ENCODE measurements around the gene MDFI. TPM values are rescaled to one million over a fixed set of nuclear protein-coding genes. Genes with fewer than 3 reads are reported as not detected.

MDFI gene
- total RNA-seq, 1 experiment from 2014 or later: not detected

DNA sequence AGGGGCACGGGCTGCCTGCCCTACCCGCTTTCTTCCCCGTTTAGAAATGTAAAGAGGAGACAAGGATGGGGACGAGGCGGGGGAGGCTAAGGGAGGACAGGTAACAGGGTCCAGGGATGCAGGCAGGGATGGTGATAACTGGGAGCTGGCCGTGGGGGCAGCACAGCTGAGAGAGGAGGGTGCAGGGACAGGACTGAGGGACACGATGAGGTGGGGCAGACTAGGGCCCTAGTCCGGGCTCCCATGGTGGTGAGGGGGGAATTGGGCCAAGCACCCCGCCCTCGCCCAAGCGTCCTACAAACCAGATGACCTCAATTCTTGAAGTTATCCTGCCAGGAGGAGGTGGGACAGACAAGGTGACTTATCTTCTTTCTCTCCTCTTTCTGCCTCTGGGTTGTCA is 44.4 kb upstream of the MDFI start:
- H3K9me3 ChIP-seq: no peaks in the 10 kb centered on the region
- H3K27me3 Mint-ChIP-seq (ENCODE audit: insufficient read depth, unreplicated experiment): no peaks in the 10 kb centered on the region
- H3K36me3 Mint-ChIP-seq (ENCODE audit: insufficient read depth, unreplicated experiment): peaks cover 89% of the 10 kb centered on the region
- peaks cover 22% of the 10 kb centered on the region for H3K36me3 ChIP-seq (ENCODE audit: control insufficient read depth, insufficient read depth, low read length)
- ChIA-PET POLR2A (no interaction called here), CTCF (interaction anchor here (0.6 kb wide), 1 partner anchor 90 kb away, joined by 3 read pairs; no protein-coding TSS in a partner anchor)
- H3K4me3 Mint-ChIP-seq (ENCODE audit: unreplicated experiment): no peak overlapping the region
- no peaks in the 10 kb centered on the region for H3K4me1 ChIP-seq
- BruUV-seq (replicated peaks): no TSS peak
- H3K27ac Mint-ChIP-seq (ENCODE audit: unreplicated experiment): no peak overlapping the region
- no peak overlapping the region for H3K4me3 ChIP-seq (ENCODE audit: low read depth, low read length)
- no peaks in the 10 kb centered on the region for H3K9me3 Mint-ChIP-seq (ENCODE audit: unreplicated experiment)
- TF ChIP-seq, protein P1, sequence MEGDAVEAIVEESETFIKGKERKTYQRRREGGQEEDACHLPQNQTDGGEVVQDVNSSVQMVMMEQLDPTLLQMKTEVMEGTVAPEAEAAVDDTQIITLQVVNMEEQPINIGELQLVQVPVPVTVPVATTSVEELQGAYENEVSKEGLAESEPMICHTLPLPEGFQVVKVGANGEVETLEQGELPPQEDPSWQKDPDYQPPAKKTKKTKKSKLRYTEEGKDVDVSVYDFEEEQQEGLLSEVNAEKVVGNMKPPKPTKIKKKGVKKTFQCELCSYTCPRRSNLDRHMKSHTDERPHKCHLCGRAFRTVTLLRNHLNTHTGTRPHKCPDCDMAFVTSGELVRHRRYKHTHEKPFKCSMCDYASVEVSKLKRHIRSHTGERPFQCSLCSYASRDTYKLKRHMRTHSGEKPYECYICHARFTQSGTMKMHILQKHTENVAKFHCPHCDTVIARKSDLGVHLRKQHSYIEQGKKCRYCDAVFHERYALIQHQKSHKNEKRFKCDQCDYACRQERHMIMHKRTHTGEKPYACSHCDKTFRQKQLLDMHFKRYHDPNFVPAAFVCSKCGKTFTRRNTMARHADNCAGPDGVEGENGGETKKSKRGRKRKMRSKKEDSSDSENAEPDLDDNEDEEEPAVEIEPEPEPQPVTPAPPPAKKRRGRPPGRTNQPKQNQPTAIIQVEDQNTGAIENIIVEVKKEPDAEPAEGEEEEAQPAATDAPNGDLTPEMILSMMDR (IDR thresholded peaks at IDR 0.05; ENCODE audit: insufficient read depth in 1 of 2, low read depth in 1 of 2, low read length in 1 of 2, severe bottlenecking in 1 of 2, unreplicated experiment in 1 of 2): no peak
- DNase-seq: no peak
- H3K4me1 Mint-ChIP-seq (ENCODE audit: low read depth, unreplicated experiment): peaks cover 24% of the 10 kb centered on the region
- intact Hi-C loops (cut with micrococcal nuclease; ENCODE audit: unreplicated experiment): loop anchor here (2.0 kb wide), 1 partner anchor 225 kb away; no protein-coding TSS in a partner anchor
- no peaks in the 10 kb centered on the region for H3K27me3 ChIP-seq (replicated peaks; ENCODE audit: control insufficient read depth, insufficient read depth, low read length)

DNA sequence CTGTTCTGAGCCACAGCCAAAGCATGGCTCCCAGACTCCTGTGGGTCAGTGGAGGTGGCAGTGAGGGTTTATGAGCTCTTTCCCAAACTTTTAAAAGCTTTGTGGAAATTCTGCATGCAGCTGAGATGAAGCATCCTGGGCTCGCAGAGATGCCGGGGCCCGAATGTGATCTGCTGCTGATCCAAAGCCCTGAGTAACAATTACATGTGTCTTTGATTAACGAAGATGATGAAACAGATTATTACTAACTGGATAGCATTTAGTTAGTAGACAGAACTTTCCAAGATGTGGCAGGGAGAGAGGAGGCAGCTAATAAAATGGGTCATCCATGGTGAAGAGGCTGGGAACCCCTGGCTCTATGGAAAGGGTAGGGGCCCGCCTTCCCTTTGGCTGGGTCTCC is 43.9 kb upstream of the MDFI start:
- H3K9me3 Mint-ChIP-seq (ENCODE audit: unreplicated experiment): no peaks in the 10 kb centered on the region
- H3K4me1 Mint-ChIP-seq (ENCODE audit: low read depth, unreplicated experiment): peaks cover 24% of the 10 kb centered on the region
- POLR2A ChIA-PET: no interaction called here
- intact Hi-C loops (cut with micrococcal nuclease; ENCODE audit: unreplicated experiment): no loop called here
- no peaks in the 10 kb centered on the region for H3K27me3 Mint-ChIP-seq (ENCODE audit: insufficient read depth, unreplicated experiment)
- H3K36me3 Mint-ChIP-seq (ENCODE audit: insufficient read depth, unreplicated experiment): peaks cover 92% of the 10 kb centered on the region
- Histone ChIP-seq H3K4me1 (no peaks in the 10 kb centered on the region), H3K27me3 (replicated peaks; ENCODE audit: control insufficient read depth, insufficient read depth, low read length) (no peaks in the 10 kb centered on the region), H3K9me3 (no peaks in the 10 kb centered on the region), H3K4me3 (ENCODE audit: low read depth, low read length) (no peak overlapping the region), H3K36me3 (ENCODE audit: control insufficient read depth, insufficient read depth, low read length) (peaks cover 19% of the 10 kb centered on the region)
- H3K4me3 Mint-ChIP-seq (ENCODE audit: unreplicated experiment): no peak overlapping the region
- CTCF ChIA-PET: interaction anchor here (0.6 kb wide), 2 partner anchors 88 to 89 kb away, joined by 3 to 4 read pairs; no protein-coding TSS in a partner anchor
- no TSS peak for BruUV-seq (replicated peaks)
- TF ChIP-seq, protein P1 (IDR thresholded peaks at IDR 0.05; ENCODE audit: insufficient read depth in 1 of 2, low read depth in 1 of 2, low read length in 1 of 2, severe bottlenecking in 1 of 2, unreplicated experiment in 1 of 2): no peak
- H3K27ac Mint-ChIP-seq (ENCODE audit: unreplicated experiment): no peak overlapping the region
- DNase-seq: no peak

DNA sequence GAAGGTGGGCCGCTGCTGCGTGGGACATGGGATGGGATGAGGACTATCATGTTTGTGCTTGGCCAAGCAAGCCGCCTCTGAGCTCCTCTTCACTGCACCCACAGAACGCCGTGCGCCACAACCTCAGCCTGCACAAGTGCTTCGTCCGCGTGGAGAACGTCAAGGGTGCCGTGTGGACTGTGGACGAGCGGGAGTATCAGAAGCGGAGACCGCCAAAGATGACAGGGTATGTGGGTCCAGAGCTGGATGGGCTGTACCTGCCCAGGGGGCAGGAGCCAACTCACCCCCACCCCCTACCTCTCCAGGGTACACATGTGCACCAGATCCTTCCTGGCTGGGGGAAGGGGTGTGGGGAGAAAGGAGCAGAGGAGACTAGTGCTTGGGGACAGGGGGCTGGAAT is 43.5 kb upstream of the MDFI start:
- BruUV-seq (replicated peaks): no TSS peak
- ChIA-PET CTCF (interaction anchor here (0.6 to 1.2 kb wide), 2 partner anchors 85 to 87 kb away, joined by 3 to 4 read pairs; no protein-coding TSS in a partner anchor), POLR2A (no interaction called here)
- intact Hi-C loops (cut with micrococcal nuclease; ENCODE audit: unreplicated experiment): no loop called here
- TF ChIP-seq, protein P1 (IDR thresholded peaks at IDR 0.05; ENCODE audit: insufficient read depth in 1 of 2, low read depth in 1 of 2, low read length in 1 of 2, severe bottlenecking in 1 of 2, unreplicated experiment in 1 of 2): no peak
- H3K36me3 ChIP-seq (ENCODE audit: control insufficient read depth, insufficient read depth, low read length): peaks cover 17% of the 10 kb centered on the region
- peaks cover 96% of the 10 kb centered on the region for H3K36me3 Mint-ChIP-seq (ENCODE audit: insufficient read depth, unreplicated experiment)
- H3K4me1 ChIP-seq: no peaks in the 10 kb centered on the region
- no peak overlapping the region for H3K4me3 ChIP-seq (ENCODE audit: low read depth, low read length)
- no peaks in the 10 kb centered on the region for H3K9me3 Mint-ChIP-seq (ENCODE audit: unreplicated experiment)
- no peaks in the 10 kb centered on the region for H3K9me3 ChIP-seq
- no peaks in the 10 kb centered on the region for H3K27me3 ChIP-seq (replicated peaks; ENCODE audit: control insufficient read depth, insufficient read depth, low read length)
- H3K27me3 Mint-ChIP-seq (ENCODE audit: insufficient read depth, unreplicated experiment): no peaks in the 10 kb centered on the region
- H3K4me1 Mint-ChIP-seq (ENCODE audit: low read depth, unreplicated experiment): peaks cover 24% of the 10 kb centered on the region
- no peak for DNase-seq
- no peak overlapping the region for H3K4me3 Mint-ChIP-seq (ENCODE audit: unreplicated experiment)
- no peak overlapping the region for H3K27ac Mint-ChIP-seq (ENCODE audit: unreplicated experiment)
